BLaER1 treated with 17β-estradiol and CSF1 and Interleukin-3, amounts not matched to agents 10 nM and 100 nM (cell line): Measurements from ENCODE around the gene ADIPOR2.
A peak's percentile ranks its signal among the peaks of the same experiment; 100 is the strongest.

ENCODE experiments used
- H3K27ac ChIP-seq, 11 experiments: shearing (Covaris generic); formaldehyde crosslinking; 2 replicates each; pipeline ENCODE4 v1.8.1; 2022
- H3K27me3 ChIP-seq, 11 experiments: shearing (Covaris generic); formaldehyde crosslinking; 2 replicates each; pipeline ENCODE4 v1.8.1; 2022
- H3K36me3 ChIP-seq, 11 experiments: shearing (Covaris generic); formaldehyde crosslinking; 2 replicates each; pipeline ENCODE4 v1.8.1; 2022
- H3K4me1 ChIP-seq, 10 experiments: shearing (Covaris generic); formaldehyde crosslinking; 2 replicates each; pipeline ENCODE4 v1.8.1; 2022
- H3K4me2 ChIP-seq, 11 experiments: shearing (Covaris generic); formaldehyde crosslinking; 2 replicates each; pipeline ENCODE4 v1.8.1; 2022
- H3K4me3 ChIP-seq, 10 experiments: shearing (Covaris generic); formaldehyde crosslinking; 2 replicates each; pipeline ENCODE4 v1.8.1; 2022
- H3K9ac ChIP-seq, 11 experiments: shearing (Covaris generic); formaldehyde crosslinking; 2 replicates each; pipeline ENCODE4 v1.8.1; 2022
- H3K9me3 ChIP-seq, 11 experiments: shearing (Covaris generic); formaldehyde crosslinking; replicated peaks in 1 of 11; 2 replicates each; pipeline ENCODE4 v1.8.1; 2022
- H4K20me1 ChIP-seq, 11 experiments: shearing (Covaris generic); formaldehyde crosslinking; 2 replicates each; pipeline ENCODE4 v1.8.1; 2022
- Cebpa-rat ChIP-seq, 11 experiments: shearing (Covaris generic); IDR thresholded peaks; 2 replicates each; pipeline ENCODE4 v1.8.1; 2022

ADIPOR2 gene

GRCh38 chr12:1837541-1838204 lies 146.8 kb downstream of the ADIPOR2 start:
- Histone ChIP-seq H3K9ac (peak overlapping the region in 10 of 11 experiments; percentile 42 to 92 (median 86); a peak in 19 of 22 replicates), H3K4me2 (peak overlapping the region; percentile 90 to 99 (median 99)), H3K4me1 (peaks cover 79 to 98% (median 97%) of the 10 kb centered on the region in 10 experiments), H3K27me3 (peaks cover 0 to 15% (median 0%) of the 10 kb centered on the region in 11 experiments; a peak in 1 of 22 replicates), H3K27ac (peak overlapping the region in 9 of 11 experiments; percentile 69 to 99 (median 97); a peak in 19 of 22 replicates), H3K9me3 (no peaks in the 10 kb centered on the region), H3K4me3 (peak overlapping the region in 8 of 10 experiments; percentile 50 to 67 (median 60); a peak in 16 of 20 replicates), H4K20me1 (no peaks in the 10 kb centered on the region), H3K36me3 (peaks cover 0 to 13% (median 0%) of the 10 kb centered on the region in 11 experiments; a peak in 3 of 22 replicates)
- no peak for TF ChIP-seq Cebpa-rat (IDR thresholded peaks at IDR 0.05)
